Right hindlimb (tissue), 1 donor: Measurements from ENCODE around the gene PLEKHN1.
"Not testable (repeated sequence)": the region's sequence is repeated elsewhere in the genome, so short reads cannot be mapped to it uniquely, and the experiment has no call there.

ENCODE experiments used
- DNase-seq: peaks from one replicate; pipeline ENCODE4 v3.0.0-alpha.2; 2018

Gene PLEKHN1

GRCh38 chr1:975896-976683 lies 9.8 kb downstream of the PLEKHN1 start:
- DNase-seq = peak; percentile 64

- not testable (repeated sequence) for DNase-seq
These were observed 10.5 kb downstream of the PLEKHN1 start for GRCh38 chr1:976791-977190.

GRCh38 chr1:978069-978834 lies 12.0 kb downstream of the PLEKHN1 start:
- DNase-seq = peak; percentile 17

GRCh38 chr1:978835-979743 lies 12.8 kb downstream of the PLEKHN1 start:
- peak; percentile 19 for DNase-seq

GRCh38 chr1:979744-980072 lies 13.4 kb downstream of the PLEKHN1 start:
- DNase-seq = no peak

- peak; percentile 15 for DNase-seq
These were observed 13.9 kb downstream of the PLEKHN1 start for GRCh38 chr1:980137-980571.

- peak; percentile 28 for DNase-seq
These were observed 14.5 kb downstream of the PLEKHN1 start for GRCh38 chr1:980602-981395.

GRCh38 chr1:981491-981954 lies 15.2 kb downstream of the PLEKHN1 start:
- no peak for DNase-seq

- peak; percentile 17 for DNase-seq
These were observed 15.8 kb downstream of the PLEKHN1 start, which contains the start of gene PERM1 for GRCh38 chr1:981955-982558. Gene PERM1, minus strand, starts transcription at chr1:982093. Its CDS starts 1,064 bp downstream, at chr1:981029.

GRCh38 chr1:982765-983436 lies 16.6 kb downstream of the PLEKHN1 start:
- DNase-seq = no peak

GRCh38 chr1:983798-984475 lies 17.7 kb downstream of the PLEKHN1 start:
- DNase-seq = peak; percentile 61

- no peak for DNase-seq
These were observed 18.2 kb downstream of the PLEKHN1 start for GRCh38 chr1:984476-984814.

GRCh38 chr1:985126-985525 lies 18.8 kb downstream of the PLEKHN1 start:
- no peak for DNase-seq

- DNase-seq = not testable (repeated sequence)
These were observed 21.8 kb downstream of the PLEKHN1 start for GRCh38 chr1:988061-988460.

- DNase-seq = not testable (repeated sequence)
These were observed 25.0 kb downstream of the PLEKHN1 start for GRCh38 chr1:991275-991674.

GRCh38 chr1:991895-992294 lies 25.6 kb downstream of the PLEKHN1 start:
- no peak for DNase-seq

GRCh38 chr1:992362-992761 lies 26.1 kb downstream of the PLEKHN1 start:
- DNase-seq = no peak

GRCh38 chr1:993379-993995 lies 27.2 kb downstream of the PLEKHN1 start:
- DNase-seq = no peak

- DNase-seq = not testable (repeated sequence)
These were observed 28.3 kb downstream of the PLEKHN1 start for GRCh38 chr1:994546-994945.
